GM19043 (cell line): ENCODE data around the gene UFSP1.

Experiments
- ATAC-seq: cut with Tn5 transposase; IDR thresholded peaks from one replicate; pipeline ENCODE4 v1.9.1; 2021; ENCODE audit warnings: low read depth; ENCODE audit not compliant: unreplicated experiment

UFSP1 gene

DNA sequence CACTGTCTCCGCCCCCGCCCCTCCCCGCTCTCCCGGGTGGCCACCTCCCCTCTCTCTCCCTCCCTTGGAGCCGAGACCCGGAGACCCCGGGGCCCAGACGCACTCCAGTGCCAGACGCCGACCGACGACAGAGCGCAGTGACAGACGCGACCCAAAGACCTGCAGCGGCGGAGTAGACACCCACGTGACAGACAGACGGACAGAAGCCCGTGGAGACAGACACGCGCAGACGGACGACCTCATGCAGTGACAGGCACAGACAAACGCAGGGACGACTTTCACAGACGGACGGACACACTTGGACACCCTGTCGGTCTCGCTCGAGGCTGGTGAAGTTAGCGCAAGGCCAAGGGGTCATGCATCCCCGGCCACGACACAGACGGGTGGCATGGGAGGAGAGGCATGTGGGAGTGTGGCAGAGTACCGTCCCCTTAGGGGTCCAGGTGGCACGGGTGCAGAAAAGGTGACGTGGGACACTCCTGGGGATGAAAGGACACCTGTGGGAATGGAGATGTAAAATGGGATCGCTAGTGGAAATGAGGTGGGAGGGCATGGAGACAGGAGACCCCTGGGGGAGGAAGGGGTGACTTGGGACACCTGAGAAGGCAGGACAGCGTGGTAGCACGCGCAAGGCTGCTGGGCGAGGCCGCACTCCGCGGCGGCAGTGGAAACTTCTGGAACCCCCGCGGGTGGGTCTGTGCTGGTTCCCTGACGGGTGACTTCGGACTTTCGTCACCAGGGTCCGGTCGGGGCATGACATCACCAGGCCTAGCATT, 6.6 kb upstream of the UFSP1 start:
- no peak for ATAC-seq

DNA sequence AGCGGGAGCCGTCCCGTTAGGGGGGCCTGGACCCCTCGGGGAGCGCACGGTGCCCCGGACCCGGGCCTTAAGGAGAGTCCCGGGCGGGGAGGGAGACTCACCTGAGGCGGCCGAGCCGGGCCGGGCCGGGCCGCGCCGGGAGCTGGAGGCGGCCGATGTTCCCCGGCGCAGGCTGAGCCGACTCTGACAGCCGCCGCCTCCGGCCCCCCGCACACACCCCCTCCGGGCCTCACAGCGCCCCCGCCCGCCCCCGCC, 6.1 kb upstream of the UFSP1 start, which contains the start of gene ACHE:
Gene ACHE, minus strand, starts transcription at position 188 of the 255 bp plus-strand sequence. CDS start 1,656 bp downstream, outside the sequence.
- no peak for ATAC-seq

DNA sequence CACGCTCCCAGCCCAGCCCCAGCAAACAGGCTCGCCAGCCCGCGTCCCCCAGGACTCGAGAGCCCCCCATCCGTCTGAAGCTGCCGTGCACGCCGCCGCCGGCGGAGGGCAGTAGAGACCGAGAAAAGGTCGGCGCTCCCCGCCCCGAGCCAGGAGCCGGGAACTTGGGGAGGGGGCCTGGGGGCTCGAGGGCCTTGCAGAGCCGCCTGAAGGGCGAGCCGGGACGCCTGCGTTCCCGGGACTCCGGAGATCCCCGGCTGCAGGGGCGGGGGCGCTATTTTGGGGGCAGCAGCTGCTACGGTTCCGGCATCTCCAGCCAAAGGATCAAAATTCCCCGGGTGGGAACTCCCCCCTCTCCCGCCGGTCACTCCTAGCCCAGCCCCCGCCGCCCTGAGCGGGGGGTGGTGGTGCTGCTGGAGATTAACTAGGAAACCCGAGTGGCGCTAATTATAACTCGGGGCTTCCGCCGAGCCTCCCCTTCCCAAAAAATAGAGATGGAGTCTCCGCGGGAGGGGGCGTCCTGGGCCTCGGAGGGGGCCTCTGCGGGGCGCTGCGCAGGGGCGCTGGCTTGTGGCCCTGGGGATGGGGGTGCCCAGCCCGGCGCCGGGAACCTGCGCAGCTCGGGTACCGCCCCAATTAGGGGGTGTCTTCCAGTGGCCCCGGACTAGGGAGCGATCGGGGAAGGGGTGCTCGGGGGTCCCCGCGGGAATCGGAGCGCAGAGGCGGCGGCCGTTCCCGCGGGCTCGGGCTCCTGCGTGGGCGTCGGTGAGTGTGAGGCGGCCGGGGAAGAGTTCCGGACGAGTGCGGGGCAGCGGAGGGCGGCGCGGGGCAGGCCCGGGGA, 5.6 kb upstream of the UFSP1 start:
- ATAC-seq, result no peak

DNA sequence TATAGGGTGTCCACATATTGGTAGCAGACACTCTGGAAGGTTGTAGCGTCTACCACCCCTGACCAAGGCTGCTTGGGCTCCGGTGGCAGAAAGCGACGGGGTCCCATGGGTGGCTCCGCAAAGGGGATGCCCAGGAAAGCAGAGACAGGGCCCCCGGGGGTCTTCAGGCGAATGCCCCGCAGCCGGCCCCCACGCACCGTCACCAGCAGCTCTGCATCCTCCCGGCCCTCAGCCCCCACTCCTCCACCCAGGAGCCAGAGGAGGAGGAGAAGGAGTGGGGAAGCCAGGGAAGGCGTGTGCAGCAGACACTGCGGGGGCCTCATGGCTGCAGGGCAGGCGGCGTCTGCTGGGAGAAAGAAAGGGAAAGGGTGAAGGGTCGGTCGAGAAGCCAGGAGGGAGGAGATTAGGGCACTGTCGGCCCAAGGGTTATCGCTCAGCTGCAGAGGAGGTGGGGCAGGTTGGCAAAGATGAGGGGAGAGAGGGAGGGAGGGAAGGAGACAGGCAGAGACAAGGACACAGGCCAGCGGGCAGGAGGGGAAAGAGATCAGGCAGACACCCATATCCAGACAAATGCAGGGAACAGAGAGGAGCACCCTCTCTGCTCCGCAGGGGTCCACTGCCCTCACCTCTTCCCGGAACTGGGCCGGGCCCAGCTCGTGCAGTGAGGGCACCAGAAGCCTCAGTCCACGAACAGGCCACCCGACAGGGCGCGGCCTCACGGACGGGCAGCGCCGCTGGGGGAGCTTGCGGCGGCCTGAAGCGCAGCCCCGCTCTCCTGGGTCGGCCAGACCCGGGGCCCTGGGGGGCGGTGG, 4.6 kb upstream of the UFSP1 start:
- no peak for ATAC-seq

DNA sequence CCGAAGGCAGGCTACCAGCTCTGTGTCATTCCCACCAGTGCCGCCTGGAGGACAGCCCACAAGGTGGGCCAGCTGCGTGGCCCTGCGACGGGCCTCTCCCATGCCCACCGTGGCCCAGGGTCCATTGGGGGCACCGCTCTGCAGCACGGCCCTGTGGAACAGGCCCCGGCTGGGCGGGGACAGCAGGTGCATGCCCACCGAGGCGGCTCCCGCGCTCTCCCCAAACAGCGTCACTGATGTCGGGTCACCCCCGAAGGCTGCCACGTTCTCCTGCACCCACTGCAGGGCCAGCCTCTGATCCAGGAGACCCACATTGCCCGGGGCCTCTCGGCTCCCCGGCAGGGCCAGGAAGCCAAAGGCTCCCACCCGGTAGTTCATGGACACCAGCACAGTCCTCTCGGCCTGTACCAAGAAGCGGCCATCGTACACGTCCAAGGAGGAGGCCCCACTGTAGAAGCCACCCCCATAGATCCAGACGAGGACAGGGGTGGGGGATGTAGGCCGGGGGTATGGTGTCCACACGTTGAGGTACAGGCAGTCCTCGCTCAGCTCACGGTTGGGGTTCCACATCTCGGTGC, 3.9 kb upstream of the UFSP1 start:
- no peak for ATAC-seq

DNA sequence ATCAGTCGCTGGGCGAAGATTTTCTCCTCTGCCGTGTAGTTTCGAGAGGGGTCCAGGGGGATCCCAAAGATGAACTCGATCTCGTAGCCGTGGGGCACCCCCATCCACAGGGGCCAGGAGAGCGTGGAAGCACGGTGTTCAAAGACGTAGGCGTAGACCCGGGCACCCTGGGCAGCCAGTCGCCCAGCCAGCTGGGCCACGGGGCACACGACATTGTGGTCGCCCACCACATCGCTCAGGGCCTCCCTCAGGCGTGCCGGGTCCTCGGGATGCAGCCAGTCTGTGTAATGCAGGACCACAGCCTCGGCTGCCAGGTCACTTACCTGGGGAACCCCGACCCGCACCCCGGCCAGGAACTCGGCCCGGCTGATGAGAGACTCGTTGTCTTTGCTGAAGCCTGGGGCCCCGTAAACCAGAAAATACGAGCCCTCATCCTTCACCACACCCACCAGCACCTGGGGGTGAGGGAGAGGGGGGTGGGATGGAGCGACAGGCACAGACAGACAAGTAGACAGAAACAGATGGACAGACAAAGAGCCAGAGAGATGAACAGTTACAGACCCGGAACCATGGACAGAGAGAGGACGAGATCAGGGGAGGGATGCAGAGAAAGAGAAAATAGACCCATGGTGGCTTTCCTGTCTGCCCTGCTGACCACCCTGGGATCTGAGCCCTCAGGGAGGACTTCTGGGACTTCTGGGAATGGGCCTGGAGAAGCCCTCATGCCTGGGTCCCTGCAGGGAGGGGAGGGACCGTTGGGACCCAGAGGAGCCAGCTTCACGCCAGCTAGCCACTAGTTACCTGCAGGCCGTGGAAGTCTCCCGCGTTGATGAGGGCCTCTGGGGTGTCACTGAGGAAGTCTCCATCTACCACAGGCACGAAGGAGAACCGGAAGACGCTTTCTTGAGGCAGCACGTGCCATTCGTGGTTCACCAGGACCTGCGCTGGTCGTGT, 3.1 kb upstream of the UFSP1 start:
- ATAC-seq, result no peak

DNA sequence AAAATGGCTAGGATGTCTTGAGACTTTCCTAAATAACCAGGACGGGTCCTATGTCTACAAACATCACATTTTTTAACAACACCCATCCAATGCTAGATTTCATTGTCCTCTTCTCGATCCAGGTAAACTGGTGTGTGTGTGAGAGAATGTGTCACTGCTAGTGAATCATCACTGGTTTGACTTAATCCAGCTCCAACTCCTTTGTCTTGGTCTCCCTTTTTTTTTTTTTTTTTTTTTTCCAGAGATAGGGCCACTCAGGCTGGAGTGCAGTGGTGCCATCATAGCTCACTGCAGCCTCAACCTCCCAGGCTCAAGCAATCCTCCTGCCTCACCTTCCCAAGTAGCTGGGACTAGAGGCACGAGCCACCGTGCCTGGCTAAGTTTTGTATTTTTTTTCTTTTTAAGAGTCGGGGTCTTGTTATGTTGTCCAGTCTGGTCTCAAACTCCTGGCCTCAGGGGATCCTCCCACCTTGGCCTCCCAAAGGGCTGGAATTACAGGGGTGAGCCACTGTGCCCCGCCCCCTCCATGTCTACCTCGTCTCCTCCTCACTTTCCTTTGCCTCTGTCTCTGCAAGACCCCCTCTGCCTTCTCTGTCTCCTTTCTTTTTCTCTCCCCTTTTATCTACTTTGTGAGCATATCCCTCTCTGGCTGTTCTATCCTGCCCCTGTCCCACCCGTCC, 2.2 kb upstream of the UFSP1 start:
- no peak for ATAC-seq

DNA sequence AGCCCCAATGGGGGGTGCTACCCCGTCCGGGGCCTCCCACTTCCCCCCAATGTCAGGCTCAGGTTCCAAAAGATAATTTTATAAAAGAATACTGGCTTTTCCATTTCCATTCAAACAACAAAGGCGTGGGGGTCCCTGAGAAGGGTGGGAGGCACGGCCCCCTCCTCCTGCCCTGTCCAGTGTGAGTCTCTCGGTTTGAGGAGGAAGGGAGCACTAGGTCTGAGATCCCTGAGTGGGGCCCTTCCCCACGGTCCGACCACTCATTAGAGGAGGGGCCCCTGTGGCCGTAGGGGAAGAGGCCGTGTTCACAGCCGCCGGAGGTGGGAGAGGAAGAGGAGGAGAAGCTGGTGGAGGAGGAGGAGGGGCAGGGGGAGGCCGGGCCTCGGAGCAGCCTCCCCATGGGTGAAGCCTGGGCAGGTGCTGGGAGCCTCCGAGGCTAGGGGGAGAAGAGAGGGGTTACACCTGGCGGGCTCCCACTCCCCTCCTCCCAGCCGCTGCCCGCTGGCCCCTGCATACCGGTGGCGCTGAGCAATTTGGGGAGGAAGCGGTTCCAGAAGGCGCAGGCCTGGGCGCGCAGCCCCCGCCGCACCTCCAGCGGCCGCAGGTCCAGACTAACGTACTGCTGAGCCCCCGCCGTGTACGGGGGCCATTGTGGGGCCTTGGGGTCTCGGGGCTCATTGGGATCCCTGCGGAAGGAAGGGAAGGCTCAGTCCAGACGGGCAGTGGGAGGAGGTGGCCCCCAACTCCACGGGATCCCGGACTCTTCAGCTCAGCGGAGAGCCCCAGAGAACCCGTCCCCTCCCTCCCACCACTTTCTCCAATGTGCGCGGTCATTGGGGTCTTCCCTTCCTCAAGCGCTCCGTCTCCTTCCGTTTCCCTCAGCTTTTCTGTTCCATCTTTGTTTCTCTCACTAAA, 1.4 kb upstream of the UFSP1 start:
- ATAC-seq, result no peak

DNA sequence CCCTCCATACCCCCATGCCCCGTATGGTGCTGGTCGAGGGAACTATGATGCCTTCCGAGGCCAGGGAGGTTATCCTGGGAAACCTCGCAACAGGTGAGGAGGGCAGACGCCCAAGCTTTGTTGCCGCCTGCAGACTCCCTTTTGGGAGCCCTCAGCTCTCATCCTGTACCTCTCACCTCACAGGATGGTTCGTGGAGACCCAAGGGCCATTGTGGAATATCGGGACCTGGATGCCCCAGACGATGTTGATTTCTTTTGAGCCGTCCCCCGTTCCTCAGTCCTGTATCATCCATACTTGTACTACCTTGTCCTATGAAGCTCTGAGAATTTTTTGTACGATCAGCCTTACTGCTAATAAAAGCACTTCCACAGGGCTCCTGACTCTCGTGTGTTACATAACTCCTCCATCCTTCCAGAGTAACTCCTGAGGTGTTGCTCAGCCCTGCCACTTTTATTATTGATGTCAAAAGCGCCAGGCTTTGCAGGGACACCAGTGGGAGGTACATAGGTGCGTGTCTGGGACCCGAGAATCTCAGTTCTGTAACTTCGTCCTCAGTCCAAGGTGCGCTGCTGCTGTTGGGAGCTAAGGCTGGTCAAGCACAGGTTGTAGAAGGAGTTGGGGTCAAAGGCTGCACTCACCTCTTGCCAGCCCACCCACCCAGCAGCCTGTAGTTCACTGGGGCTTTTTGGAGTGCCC, 1.1 kb downstream of the UFSP1 start:
- no peak for ATAC-seq

DNA sequence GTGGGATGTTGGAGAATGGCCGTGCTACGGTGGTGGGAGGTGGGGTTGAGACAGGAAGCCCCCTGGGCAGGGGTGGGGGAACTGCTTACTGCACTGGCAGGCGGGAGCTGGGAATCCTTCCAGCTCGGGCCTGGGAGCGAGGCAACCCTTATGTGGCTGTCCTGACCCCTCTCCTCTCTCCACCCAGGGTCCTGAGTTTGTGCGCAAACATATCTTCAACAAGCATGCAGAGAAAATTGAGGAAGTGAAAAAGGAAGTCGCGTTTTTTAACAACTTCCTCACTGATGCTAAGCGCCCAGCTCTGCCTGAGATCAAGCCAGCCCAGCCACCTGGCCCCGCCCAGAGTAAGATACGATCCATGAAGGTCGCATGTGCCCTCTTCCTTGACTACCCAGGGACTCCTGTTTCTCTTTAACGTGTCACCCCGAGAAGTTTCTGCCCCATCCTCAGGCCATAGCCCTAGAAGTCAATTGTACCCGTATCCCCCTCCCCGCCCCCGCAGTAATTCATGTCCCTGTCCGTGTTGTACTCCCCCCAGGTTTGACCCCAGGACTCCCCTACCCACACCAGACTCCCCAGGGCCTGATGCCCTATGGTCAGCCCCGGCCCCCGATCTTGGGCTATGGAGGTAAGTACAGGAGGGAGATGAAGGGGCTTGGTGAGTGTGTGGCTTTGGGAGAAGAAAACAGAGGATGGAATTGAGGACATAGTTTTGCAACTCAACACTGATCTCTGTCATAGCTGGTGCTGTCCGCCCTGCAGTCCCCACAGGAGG, 1.8 kb downstream of the UFSP1 start:
- ATAC-seq, result no peak

DNA sequence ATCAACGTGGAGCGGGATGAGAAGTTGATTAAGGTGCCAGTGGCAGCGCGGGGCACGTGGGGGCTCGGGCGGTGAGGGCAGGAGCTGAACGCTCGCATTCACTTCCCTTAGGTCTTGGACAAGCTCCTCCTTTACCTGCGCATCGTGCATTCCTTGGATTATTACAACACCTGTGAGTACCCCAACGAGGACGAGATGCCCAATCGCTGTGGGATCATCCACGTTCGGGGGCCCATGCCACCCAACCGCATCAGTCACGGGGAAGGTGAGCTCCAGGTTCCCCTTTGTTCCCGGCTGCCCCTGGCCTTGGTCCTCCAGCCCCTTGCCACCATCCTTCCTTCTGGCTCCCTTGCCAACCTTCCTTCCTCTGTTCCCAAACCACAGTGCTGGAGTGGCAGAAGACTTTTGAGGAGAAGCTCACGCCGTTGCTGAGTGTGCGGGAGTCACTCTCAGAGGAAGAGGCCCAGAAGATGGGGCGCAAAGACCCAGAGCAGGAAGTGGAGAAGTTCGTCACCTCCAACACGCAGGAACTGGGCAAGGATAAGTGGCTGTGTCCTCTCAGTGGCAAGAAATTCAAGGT, 2.5 kb downstream of the UFSP1 start:
- ATAC-seq, result no peak

DNA sequence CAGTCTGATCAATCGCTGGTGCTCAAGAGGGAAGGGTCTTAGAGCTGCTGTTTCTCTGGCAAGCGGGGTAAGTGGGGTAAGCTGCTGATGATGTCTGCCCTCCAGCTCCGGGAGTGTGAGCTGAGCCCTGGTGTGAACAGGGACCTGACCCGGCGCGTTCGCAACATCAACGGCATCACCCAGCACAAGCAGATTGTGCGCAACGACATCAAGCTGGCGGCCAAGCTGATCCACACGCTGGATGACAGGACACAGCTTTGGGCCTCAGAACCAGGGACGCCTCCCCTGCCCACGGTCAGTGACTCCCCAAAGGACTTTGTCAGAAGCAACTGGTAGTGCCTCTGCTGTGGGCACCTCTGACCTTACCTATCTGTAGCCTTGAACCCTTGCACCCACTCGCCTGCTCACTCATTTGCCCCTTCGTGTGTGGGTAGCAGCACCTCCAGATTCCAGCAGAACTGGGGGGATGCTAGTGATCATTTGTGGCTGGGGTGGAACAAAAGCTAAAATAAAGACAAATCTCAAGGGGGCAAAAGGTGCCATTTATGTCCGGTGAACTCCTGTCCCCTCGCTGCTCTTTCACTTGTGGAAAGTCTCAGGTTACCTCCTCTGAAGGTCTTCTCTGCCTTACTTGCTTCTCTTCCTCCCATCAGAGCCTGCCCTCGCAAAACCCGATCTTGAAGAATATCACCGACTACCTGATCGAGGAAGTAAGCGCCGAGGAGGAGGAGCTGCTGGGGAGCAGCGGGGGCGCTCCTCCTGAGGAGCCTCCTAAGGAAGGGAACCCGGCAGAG, 3.2 kb downstream of the UFSP1 start:
- no peak for ATAC-seq

DNA sequence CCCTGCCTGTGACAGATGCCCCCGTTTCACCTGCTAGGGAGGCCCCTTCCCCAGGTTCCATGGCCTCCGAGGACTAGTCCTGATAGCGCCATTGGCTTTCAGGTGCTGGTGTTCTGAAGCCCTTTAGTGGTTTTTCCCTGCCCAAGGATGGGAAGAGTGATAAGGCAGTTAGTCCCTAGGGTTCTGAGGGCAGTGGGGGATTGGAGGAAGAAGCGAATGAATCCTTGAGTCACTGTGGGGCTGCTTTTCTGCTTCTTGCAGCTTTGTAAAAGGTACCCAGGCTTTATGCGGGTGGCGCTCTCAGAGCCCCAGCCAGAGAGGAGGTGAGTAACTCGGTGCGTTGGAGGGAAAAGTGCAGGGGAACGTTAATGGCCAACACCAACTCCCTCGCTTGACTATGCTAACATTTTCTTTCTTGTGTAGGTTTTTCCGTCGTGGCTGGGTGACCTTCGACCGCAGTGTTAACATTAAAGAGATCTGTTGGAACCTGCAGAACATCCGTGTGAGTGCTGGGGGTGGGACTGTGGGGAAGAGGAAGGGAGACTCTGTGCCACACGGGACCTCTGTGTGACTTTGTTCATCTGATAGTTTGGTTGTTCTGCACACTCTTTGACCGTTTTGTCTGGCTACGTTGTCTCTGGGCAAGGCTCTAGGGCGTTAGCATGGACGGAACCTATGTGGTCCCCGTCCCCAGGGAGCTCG, 3.9 kb downstream of the UFSP1 start:
- ATAC-seq, result no peak

DNA sequence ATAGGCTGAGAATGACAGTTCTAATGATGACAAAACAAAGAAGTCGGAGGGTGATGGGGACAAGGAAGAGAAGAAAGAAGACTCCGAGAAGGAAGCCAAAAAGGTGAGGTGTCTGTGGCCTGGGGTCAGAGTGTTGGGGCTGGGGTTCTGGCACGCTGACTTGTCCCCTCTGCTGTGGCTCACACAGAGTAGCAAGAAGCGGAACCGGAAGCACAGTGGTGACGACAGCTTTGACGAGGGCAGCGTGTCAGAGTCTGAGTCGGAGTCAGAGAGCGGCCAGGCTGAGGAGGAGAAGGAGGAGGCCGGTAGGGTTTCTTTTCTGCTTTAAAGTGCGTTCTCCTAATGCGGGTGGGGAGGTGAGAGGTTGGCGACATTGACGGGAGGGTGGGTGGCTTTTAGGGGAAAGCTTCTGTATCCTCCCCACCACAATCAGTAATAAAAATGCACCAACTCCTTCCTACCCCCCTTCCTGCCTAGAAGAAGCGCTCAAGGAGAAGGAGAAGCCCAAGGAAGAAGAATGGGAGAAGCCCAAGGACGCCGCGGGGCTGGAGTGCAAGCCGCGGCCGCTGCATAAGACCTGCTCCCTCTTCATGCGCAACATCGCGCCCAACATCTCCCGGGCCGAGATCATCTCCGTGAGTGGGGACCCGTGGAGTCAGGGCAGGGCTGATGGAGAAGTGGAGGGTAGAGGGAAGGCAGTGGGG, 4.6 kb downstream of the UFSP1 start:
- no peak for ATAC-seq
